ENCODE measurements around the gene PRSS27. TPM values are rescaled to one million over a fixed set of nuclear protein-coding genes. Genes with fewer than 3 reads are reported as not detected.
"Not testable (repeated sequence)": the region's sequence is repeated elsewhere in the genome, so short reads cannot be mapped to it uniquely, and the experiment has no call there.

The PRSS27 gene
- polyA plus RNA-seq, 2 donors: 500 to 620 TPM

DNA sequence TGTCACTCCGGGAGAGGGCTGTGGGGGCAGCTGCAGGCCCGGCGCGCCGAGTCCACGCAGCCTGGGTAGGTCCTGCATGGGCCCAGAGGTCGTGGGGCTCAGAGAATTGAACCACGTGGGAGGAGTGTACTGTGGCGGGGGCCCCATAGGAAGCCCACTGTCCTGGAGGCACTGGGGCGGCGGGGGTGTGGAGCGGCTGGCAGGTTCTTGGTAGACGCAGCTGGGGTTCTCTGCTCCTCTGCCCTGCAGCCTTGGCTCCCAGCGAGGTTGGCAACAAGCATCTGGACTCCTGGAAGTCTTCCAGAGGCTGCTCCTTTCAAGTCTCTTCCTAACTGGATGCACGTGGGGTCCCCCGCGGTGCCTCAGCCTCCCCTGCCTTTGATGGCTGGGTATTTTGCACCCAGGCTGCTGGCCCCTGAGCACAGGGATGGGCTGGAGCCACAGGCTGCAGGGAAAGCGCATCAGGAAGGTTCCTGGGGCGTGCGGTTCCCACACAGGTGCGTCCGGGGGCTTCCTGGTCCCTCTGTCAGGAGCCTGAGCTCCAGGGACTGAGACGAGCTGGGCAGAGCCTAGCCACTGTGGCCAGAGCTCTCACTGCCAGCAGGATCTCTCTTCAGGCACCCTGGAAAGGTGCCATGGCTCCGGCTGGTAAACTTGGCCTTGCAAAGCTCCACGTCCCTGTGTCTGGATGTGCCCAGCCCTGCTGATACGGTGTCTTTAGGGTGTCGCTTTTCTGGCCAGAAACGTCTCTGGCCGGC, 28.4 kb downstream of the PRSS27 start:
- no peaks in the 10 kb centered on the region for H3K27me3 ChIP-seq (ENCODE audit: control insufficient read depth in 1 of 2, insufficient read depth in 2 of 2, low read length in 2 of 2)
- H3K9me3 ChIP-seq (ENCODE audit: control insufficient read depth in 2 of 2, insufficient read depth in 1 of 2, low read depth in 1 of 2, low read length in 1 of 2): no peaks in the 10 kb centered on the region
- 83 to 84% methylated on average over 29 of the region's 29 CpGs for WGBS, 2 donors
- H3K27ac ChIP-seq (ENCODE audit: low read depth in 2 of 2, low read length in 1 of 2): no peak overlapping the region
- H3K4me1 ChIP-seq (ENCODE audit: control insufficient read depth in 2 of 2, insufficient read depth in 2 of 2, low read length in 1 of 2): peaks cover 3 to 7% of the 10 kb centered on the region in 2 donors
- peaks cover 0 to 25% of the 10 kb centered on the region in 2 donors for H3K36me3 ChIP-seq (ENCODE audit: control insufficient read depth in 2 of 2, insufficient read depth in 2 of 2, low read length in 1 of 2)
- H3K4me3 ChIP-seq (ENCODE audit: low read depth in 1 of 2, low read length in 2 of 2): no peak overlapping the region

DNA sequence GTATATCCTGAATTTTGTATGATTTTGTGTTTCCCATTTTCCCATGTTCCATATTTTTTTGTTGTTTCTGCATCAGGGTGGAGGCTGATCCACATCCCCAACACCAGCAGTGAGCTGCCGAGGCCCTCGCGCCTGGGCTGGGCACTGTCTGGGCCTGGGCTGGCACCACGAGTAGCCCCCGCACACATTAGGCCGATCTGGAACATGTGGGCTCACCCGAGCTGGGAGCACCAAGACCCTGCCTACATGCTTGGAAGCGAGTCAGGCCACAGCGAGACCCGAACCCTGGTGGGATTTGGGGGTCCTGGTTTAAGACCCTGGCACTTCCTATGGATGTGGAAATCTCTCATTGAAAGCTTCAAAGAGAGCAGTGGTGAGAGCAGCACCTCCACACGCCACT, 29.2 kb downstream of the PRSS27 start:
- Histone ChIP-seq H3K4me1 (ENCODE audit: control insufficient read depth in 2 of 2, insufficient read depth in 2 of 2, low read length in 1 of 2) (peaks cover 3 to 7% of the 10 kb centered on the region in 2 donors), H3K27ac (ENCODE audit: low read depth in 2 of 2, low read length in 1 of 2) (no peak overlapping the region), H3K4me3 (ENCODE audit: low read depth in 1 of 2, low read length in 2 of 2) (no peak overlapping the region), H3K27me3 (ENCODE audit: control insufficient read depth in 1 of 2, insufficient read depth in 2 of 2, low read length in 2 of 2) (no peaks in the 10 kb centered on the region), H3K9me3 (ENCODE audit: control insufficient read depth in 2 of 2, insufficient read depth in 1 of 2, low read depth in 1 of 2, low read length in 1 of 2) (no peaks in the 10 kb centered on the region), H3K36me3 (ENCODE audit: control insufficient read depth in 2 of 2, insufficient read depth in 2 of 2, low read length in 1 of 2) (peaks cover 0 to 24% of the 10 kb centered on the region in 2 donors)
- 94 to 95% methylated on average over 11 of the region's 11 CpGs for WGBS, 2 donors

DNA sequence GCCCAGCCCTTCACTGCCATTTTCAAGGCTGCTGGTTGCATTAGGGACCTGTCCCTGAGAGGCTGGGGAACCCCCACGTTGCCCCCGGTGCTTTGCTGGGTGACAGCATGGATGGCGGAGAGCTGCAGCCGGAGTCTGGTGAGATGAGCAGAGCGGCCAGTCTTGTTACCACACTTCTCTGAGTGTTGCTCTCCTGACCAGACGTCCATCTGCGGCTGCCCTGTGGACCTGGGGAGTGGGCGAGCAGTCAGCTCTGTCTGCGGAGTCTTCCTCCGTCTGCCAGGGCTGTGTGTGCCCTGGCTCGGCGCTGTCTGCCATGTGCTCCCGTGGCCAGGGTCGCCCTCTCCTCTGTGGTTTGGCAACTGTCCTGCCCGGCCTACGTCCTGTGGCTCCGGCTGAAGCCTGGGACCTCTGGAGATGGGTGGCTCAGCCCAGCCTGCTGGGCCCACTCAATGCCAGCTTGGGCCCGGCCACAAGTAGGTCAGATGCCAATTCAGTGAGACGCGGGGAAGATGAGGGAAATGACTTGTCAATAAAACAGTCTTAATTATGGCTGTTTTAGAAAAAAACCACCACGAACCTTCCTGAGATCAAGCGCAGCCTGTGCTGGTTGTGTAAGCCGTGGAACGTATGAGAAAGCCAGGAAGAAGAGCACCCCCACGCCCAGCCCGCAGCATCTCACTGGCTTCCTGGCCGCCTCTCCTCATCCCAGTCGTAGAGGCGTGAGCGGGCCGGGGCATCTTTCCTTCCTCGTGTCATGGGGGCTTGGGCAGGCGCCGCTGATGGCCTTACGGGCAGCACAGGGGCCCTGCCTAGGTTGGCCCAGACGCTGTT, 29.8 kb downstream of the PRSS27 start:
- Histone ChIP-seq H3K27me3 (ENCODE audit: control insufficient read depth in 1 of 2, insufficient read depth in 2 of 2, low read length in 2 of 2) (no peaks in the 10 kb centered on the region), H3K36me3 (ENCODE audit: control insufficient read depth in 2 of 2, insufficient read depth in 2 of 2, low read length in 1 of 2) (peaks cover 0 to 24% of the 10 kb centered on the region in 2 donors), H3K4me1 (ENCODE audit: control insufficient read depth in 2 of 2, insufficient read depth in 2 of 2, low read length in 1 of 2) (peaks cover 3 to 7% of the 10 kb centered on the region in 2 donors), H3K27ac (ENCODE audit: low read depth in 2 of 2, low read length in 1 of 2) (no peak overlapping the region), H3K4me3 (ENCODE audit: low read depth in 1 of 2, low read length in 2 of 2) (no peak overlapping the region), H3K9me3 (ENCODE audit: control insufficient read depth in 2 of 2, insufficient read depth in 1 of 2, low read depth in 1 of 2, low read length in 1 of 2) (no peaks in the 10 kb centered on the region)
- 88% methylated on average over 36 of the region's 36 CpGs for WGBS, 2 donors

DNA sequence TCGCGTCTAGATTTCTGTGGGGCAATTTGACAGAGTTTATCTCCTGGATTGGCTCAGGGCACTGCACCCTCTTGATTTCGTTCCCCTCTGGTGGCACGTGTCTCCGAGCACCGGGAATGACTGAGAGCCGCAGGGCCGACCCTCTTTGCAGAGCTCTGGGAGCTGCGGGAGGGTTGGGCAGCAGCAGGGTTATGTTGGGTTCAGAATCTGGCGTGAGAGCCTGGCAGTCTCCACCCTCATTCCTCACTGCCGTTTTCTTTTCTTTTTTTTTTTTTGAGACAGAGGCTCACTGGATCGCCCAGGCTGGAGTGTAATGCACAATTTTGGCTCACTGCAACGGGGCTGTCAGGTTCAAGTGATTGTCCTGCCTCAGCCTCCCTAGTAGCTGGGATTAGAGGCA, 30.6 kb downstream of the PRSS27 start:
- H3K27ac ChIP-seq (ENCODE audit: low read depth in 2 of 2, low read length in 1 of 2); H3K27me3 ChIP-seq (ENCODE audit: control insufficient read depth in 1 of 2, insufficient read depth in 2 of 2, low read length in 2 of 2); H3K4me3 ChIP-seq (ENCODE audit: low read depth in 1 of 2, low read length in 2 of 2); H3K4me1 ChIP-seq (ENCODE audit: control insufficient read depth in 2 of 2, insufficient read depth in 2 of 2, low read length in 1 of 2); H3K9me3 ChIP-seq (ENCODE audit: control insufficient read depth in 2 of 2, insufficient read depth in 1 of 2, low read depth in 1 of 2, low read length in 1 of 2): not testable (repeated sequence)
- peaks cover 0 to 24% of the 10 kb centered on the region in 2 donors for H3K36me3 ChIP-seq (ENCODE audit: control insufficient read depth in 2 of 2, insufficient read depth in 2 of 2, low read length in 1 of 2)
- 52 to 58% methylated on average over 2 to 4 of the region's 13 CpGs for WGBS, 2 donors

DNA sequence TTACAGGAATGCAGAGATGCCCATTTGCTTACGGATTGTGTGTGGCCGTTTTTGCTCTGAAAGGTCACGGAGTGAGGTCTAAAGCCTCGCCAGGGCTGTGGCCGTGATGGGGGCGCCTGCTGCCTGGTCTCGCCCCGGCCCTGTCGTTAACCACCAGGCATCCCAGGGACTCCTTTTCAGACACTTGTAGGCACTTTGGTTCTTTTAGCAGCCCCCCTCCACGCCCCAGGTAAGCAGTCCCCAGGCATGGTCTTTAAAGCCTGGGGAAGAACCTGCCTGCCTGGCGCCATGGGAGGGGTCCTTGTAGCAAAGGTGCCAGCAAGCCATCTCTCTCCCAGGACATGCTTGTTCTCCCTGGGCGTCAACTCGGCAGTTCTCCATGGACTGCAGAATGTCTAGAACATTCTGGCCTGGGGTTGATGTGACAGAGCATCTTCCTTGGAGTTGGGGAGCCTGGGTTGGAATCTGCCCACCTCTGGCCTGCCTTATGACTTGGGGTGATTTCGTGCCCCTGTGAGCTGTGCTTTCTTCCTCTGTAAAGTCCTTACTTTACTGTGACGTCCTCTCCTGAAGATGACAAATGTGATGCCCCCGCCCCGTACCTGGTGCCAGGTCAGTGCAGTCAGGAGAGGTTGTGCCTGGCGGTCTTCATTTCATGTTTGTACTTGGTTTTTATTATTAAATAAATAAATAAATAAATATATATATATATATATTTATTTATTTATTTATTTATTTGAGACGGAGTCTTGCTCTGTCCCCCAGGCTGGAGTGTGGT, 32.3 kb downstream of the PRSS27 start:
- no peak overlapping the region for H3K4me3 ChIP-seq (ENCODE audit: low read depth in 1 of 2, low read length in 2 of 2)
- no peak overlapping the region for H3K27ac ChIP-seq (ENCODE audit: low read depth in 2 of 2, low read length in 1 of 2)
- no peaks in the 10 kb centered on the region for H3K27me3 ChIP-seq (ENCODE audit: control insufficient read depth in 1 of 2, insufficient read depth in 2 of 2, low read length in 2 of 2)
- WGBS, 2 donors: 82 to 88% methylated on average over 19 of the region's 19 CpGs
- no peaks in the 10 kb centered on the region for H3K9me3 ChIP-seq (ENCODE audit: control insufficient read depth in 2 of 2, insufficient read depth in 1 of 2, low read depth in 1 of 2, low read length in 1 of 2)
- H3K4me1 ChIP-seq (ENCODE audit: control insufficient read depth in 2 of 2, insufficient read depth in 2 of 2, low read length in 1 of 2): peaks cover 0 to 7% of the 10 kb centered on the region in 2 donors
- H3K36me3 ChIP-seq (ENCODE audit: control insufficient read depth in 2 of 2, insufficient read depth in 2 of 2, low read length in 1 of 2): peaks cover 0 to 24% of the 10 kb centered on the region in 2 donors

DNA sequence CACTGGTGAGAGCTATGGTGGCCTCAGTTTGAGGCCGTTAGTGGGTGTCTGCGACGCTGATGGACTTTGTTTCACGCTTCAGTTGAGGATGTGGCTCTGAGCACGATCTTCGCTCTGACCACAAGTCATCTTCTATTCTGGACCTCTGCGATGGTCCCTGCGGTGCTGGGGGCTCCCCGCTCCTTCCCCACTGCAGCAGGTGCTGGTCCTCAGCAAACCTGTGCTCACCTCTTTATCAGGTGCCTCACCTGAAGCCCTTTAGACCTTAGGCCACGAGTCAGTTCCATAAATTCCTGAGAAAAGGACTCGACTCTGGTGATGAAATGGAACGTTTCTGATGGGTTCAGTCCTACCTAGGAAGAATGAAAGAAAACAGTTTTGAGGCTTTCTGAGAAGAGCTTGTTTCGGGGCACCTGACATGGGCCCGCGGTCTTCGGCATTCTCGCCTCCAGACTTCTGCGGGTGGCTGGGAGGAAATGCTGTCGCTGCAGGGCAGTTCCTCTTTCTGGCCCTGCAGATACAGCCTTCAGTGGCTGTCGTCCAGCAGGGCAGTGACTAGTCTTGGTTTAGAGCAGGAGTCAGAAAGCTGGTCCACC, 33.0 kb downstream of the PRSS27 start:
- Histone ChIP-seq H3K36me3 (ENCODE audit: control insufficient read depth in 2 of 2, insufficient read depth in 2 of 2, low read length in 1 of 2) (peaks cover 0 to 20% of the 10 kb centered on the region in 2 donors), H3K4me3 (ENCODE audit: low read depth in 1 of 2, low read length in 2 of 2) (no peak overlapping the region), H3K27ac (ENCODE audit: low read depth in 2 of 2, low read length in 1 of 2) (peak overlapping the region in 1 of 2 donors; percentile 21), H3K27me3 (ENCODE audit: control insufficient read depth in 1 of 2, insufficient read depth in 2 of 2, low read length in 2 of 2) (no peaks in the 10 kb centered on the region), H3K9me3 (ENCODE audit: control insufficient read depth in 2 of 2, insufficient read depth in 1 of 2, low read depth in 1 of 2, low read length in 1 of 2) (no peaks in the 10 kb centered on the region), H3K4me1 (ENCODE audit: control insufficient read depth in 2 of 2, insufficient read depth in 2 of 2, low read length in 1 of 2) (peaks cover 0 to 7% of the 10 kb centered on the region in 2 donors)
- 74 to 78% methylated on average over 20 of the region's 20 CpGs for WGBS, 2 donors

DNA sequence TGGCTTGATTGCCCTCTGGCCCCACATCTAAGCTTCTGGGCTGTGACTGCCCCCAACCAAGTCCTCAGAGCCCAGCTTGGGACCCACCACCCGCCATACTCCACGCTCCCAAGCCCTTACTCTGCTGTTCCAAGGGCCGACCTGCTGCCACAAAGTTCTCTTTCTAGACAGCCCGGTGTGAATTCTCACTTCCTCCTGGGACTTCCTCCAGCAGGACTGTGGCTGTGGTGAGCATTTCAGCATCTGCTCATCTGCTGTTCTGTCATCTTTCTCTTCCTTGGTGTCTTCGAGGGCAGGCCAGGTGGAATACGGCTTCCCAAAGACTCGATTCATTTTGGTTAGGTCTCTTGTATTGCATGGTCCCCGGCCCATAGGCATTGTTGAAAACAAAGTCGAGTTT, 33.9 kb downstream of the PRSS27 start:
- H3K4me1 ChIP-seq (ENCODE audit: control insufficient read depth in 2 of 2, insufficient read depth in 2 of 2, low read length in 1 of 2); H3K27ac ChIP-seq (ENCODE audit: low read depth in 2 of 2, low read length in 1 of 2); H3K4me3 ChIP-seq (ENCODE audit: low read depth in 1 of 2, low read length in 2 of 2); H3K27me3 ChIP-seq (ENCODE audit: control insufficient read depth in 1 of 2, insufficient read depth in 2 of 2, low read length in 2 of 2); H3K9me3 ChIP-seq (ENCODE audit: control insufficient read depth in 2 of 2, insufficient read depth in 1 of 2, low read depth in 1 of 2, low read length in 1 of 2): not testable (repeated sequence)
- no CpG with 5 or more reads among the region's 9 CpGs for WGBS, 2 donors
- peaks cover 0 to 12% of the 10 kb centered on the region in 2 donors for H3K36me3 ChIP-seq (ENCODE audit: control insufficient read depth in 2 of 2, insufficient read depth in 2 of 2, low read length in 1 of 2)

DNA sequence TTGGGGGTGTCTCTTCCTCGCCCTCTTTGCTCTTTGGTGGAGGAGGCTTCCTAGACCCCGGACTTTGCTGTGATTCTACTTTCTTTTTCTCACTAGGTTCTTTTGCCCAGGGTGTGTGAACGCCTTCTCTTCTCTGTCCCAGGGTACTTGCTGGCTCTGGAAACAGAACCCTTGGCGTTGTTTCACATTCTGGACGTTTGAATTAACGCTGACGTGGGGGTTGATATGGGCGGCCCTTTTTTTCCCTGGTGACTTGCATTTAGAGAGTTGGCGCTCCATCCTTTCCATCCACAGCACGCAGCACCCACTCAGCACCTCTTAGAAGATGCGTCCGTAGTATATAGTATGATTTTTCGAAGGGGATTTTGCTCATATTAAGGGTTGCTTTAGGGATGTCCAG, 37.0 kb downstream of the PRSS27 start:
- WGBS, 2 donors: 6 to 10% methylated on average over 13 of the region's 13 CpGs
- not testable (repeated sequence) for H3K36me3 ChIP-seq (ENCODE audit: control insufficient read depth in 2 of 2, insufficient read depth in 2 of 2, low read length in 1 of 2); H3K4me1 ChIP-seq (ENCODE audit: control insufficient read depth in 2 of 2, insufficient read depth in 2 of 2, low read length in 1 of 2); H3K27me3 ChIP-seq (ENCODE audit: control insufficient read depth in 1 of 2, insufficient read depth in 2 of 2, low read length in 2 of 2); H3K9me3 ChIP-seq (ENCODE audit: control insufficient read depth in 2 of 2, insufficient read depth in 1 of 2, low read depth in 1 of 2, low read length in 1 of 2)
- Histone ChIP-seq H3K27ac (ENCODE audit: low read depth in 2 of 2, low read length in 1 of 2) (peak overlapping the region; percentile 81 to 88), H3K4me3 (ENCODE audit: low read depth in 1 of 2, low read length in 2 of 2) (peak overlapping the region; percentile 92 to 97)
